IPS-20b (cell line): ENCODE measurements around the gene CPT1B.

Experiments
- H3K27ac ChIP-seq: one replicate; pipeline ENCODE4 v1.5.1; 2013; ENCODE audit warnings: low read length
- H3K27me3 ChIP-seq: 2 replicates; pipeline ENCODE4 v1.6.1; 2013; ENCODE audit warnings: mild to moderate bottlenecking, low read length, inconsistent platforms; ENCODE audit not compliant: insufficient read depth
- H3K36me3 ChIP-seq: 2 replicates; pipeline ENCODE4 v1.6.1; 2013; ENCODE audit warnings: low read depth, mild to moderate bottlenecking, inconsistent platforms, low read length, moderate library complexity; ENCODE audit not compliant: insufficient read depth
- H3K4me1 ChIP-seq: 2 replicates; pipeline ENCODE4 v1.6.1; 2013; ENCODE audit warnings: mild to moderate bottlenecking, control low read depth, inconsistent platforms, low read length, moderate library complexity; ENCODE audit not compliant: insufficient read depth
- H3K4me3 ChIP-seq: 2 replicates; pipeline ENCODE4 v1.5.1; 2013; ENCODE audit warnings: mild to moderate bottlenecking, low read length, inconsistent platforms
- H3K9ac ChIP-seq: 2 replicates; pipeline ENCODE4 v1.6.1; 2013; ENCODE audit warnings: low read depth, mild to moderate bottlenecking, inconsistent platforms, low read length, moderate library complexity
- H3K9me3 ChIP-seq: 2 replicates; pipeline ENCODE4 v1.6.1; 2013; ENCODE audit warnings: mild to moderate bottlenecking, low read depth, low read length, inconsistent platforms; ENCODE audit not compliant: insufficient read depth

CPT1B gene

GRCh38 chr22:50581950-50582492 is 3.8 kb upstream of the CPT1B start:
- Histone ChIP-seq H3K4me1 (peaks cover 12% of the 10 kb centered on the region), H3K36me3 (peaks cover 35% of the 10 kb centered on the region), H3K9me3 (no peaks in the 10 kb centered on the region), H3K27me3 (peaks cover 5% of the 10 kb centered on the region), H3K27ac (peak overlapping the region; percentile 88), H3K4me3 (peak overlapping the region; percentile 98), H3K9ac (peak overlapping the region; percentile 93)

- H3K9ac ChIP-seq: peak overlapping the region; percentile 93; the same call in 1 of the 2 replicates
- H3K36me3 ChIP-seq: peaks cover 40% of the 10 kb centered on the region
- peaks cover 12% of the 10 kb centered on the region for H3K4me1 ChIP-seq
- no peak overlapping the region for H3K27ac ChIP-seq
- H3K4me3 ChIP-seq: peak overlapping the region; percentile 98
- H3K9me3 ChIP-seq: no peaks in the 10 kb centered on the region
- peaks cover 5% of the 10 kb centered on the region for H3K27me3 ChIP-seq
Measured at GRCh38 chr22:50581031-50581949, 3.1 kb upstream of the CPT1B start.

- peaks cover 46% of the 10 kb centered on the region for H3K36me3 ChIP-seq
- H3K27ac ChIP-seq: no peak overlapping the region
- H3K4me1 ChIP-seq: peaks cover 8% of the 10 kb centered on the region
- H3K9me3 ChIP-seq: no peaks in the 10 kb centered on the region
- no peak overlapping the region for H3K9ac ChIP-seq
- H3K27me3 ChIP-seq: peaks cover 5% of the 10 kb centered on the region
- H3K4me3 ChIP-seq: no peak overlapping the region
Measured at GRCh38 chr22:50579752-50580151, 1.5 kb upstream of the CPT1B start.

GRCh38 chr22:50578776-50579310 is 616 bp upstream of the CPT1B start:
- Histone ChIP-seq H3K4me1 (peaks cover 4% of the 10 kb centered on the region), H3K27me3 (peaks cover 4% of the 10 kb centered on the region), H3K9me3 (no peaks in the 10 kb centered on the region), H3K36me3 (peaks cover 55% of the 10 kb centered on the region), H3K9ac (no peak overlapping the region), H3K27ac (no peak overlapping the region), H3K4me3 (no peak overlapping the region)

- peaks cover 66% of the 10 kb centered on the region for H3K36me3 ChIP-seq
Measured at GRCh38 chr22:50577697-50577986, 585 bp downstream of the CPT1B start.

GRCh38 chr22:50576806-50577696 is 1.2 kb downstream of the CPT1B start:
- Histone ChIP-seq H3K27me3 (no peaks in the 10 kb centered on the region), H3K9me3 (no peaks in the 10 kb centered on the region), H3K4me3 (no peak overlapping the region), H3K9ac (no peak overlapping the region), H3K36me3 (peaks cover 71% of the 10 kb centered on the region), H3K27ac (no peak overlapping the region), H3K4me1 (no peaks in the 10 kb centered on the region; the same call in none of the 2 replicates)

More at GRCh38 chr22:50577697-50577986, 585 bp downstream of the CPT1B start:
- Histone ChIP-seq H3K27me3 (no peaks in the 10 kb centered on the region), H3K9me3 (no peaks in the 10 kb centered on the region), H3K9ac (no peak overlapping the region), H3K4me1 (no peaks in the 10 kb centered on the region; the same call in none of the 2 replicates), H3K27ac (no peak overlapping the region), H3K4me3 (no peak overlapping the region)

GRCh38 chr22:50576070-50576469 is 2.2 kb downstream of the CPT1B start:
- Histone ChIP-seq H3K4me3 (no peak overlapping the region), H3K9ac (no peak overlapping the region), H3K4me1 (no peaks in the 10 kb centered on the region; the same call in 1 of the 2 replicates), H3K9me3 (no peaks in the 10 kb centered on the region), H3K36me3 (peaks cover 79% of the 10 kb centered on the region), H3K27me3 (no peaks in the 10 kb centered on the region), H3K27ac (no peak overlapping the region)

GRCh38 chr22:50575426-50575941 is 2.7 kb downstream of the CPT1B start:
- Histone ChIP-seq H3K9ac (no peak overlapping the region), H3K4me1 (no peaks in the 10 kb centered on the region), H3K4me3 (no peak overlapping the region), H3K27me3 (no peaks in the 10 kb centered on the region), H3K9me3 (no peaks in the 10 kb centered on the region), H3K36me3 (peaks cover 79% of the 10 kb centered on the region), H3K27ac (no peak overlapping the region)

GRCh38 chr22:50574383-50574755 is 3.9 kb downstream of the CPT1B start:
- Histone ChIP-seq H3K4me1 (no peaks in the 10 kb centered on the region), H3K36me3 (peaks cover 79% of the 10 kb centered on the region), H3K4me3 (no peak overlapping the region), H3K27ac (no peak overlapping the region), H3K9ac (no peak overlapping the region), H3K9me3 (no peaks in the 10 kb centered on the region), H3K27me3 (no peaks in the 10 kb centered on the region)

- no peak overlapping the region for H3K27ac ChIP-seq
- no peak overlapping the region for H3K9ac ChIP-seq
- no peak overlapping the region for H3K4me3 ChIP-seq
- no peaks in the 10 kb centered on the region for H3K27me3 ChIP-seq
- no peaks in the 10 kb centered on the region for H3K4me1 ChIP-seq
- H3K36me3 ChIP-seq: peaks cover 80% of the 10 kb centered on the region
- no peaks in the 10 kb centered on the region for H3K9me3 ChIP-seq
Measured at GRCh38 chr22:50573491-50574382, 4.5 kb downstream of the CPT1B start.
